ENCODE measurements around the gene GPSM1. TPM values are rescaled to one million over a fixed set of nuclear protein-coding genes. Genes with fewer than 3 reads are reported as not detected.

GPSM1 gene, protein sequence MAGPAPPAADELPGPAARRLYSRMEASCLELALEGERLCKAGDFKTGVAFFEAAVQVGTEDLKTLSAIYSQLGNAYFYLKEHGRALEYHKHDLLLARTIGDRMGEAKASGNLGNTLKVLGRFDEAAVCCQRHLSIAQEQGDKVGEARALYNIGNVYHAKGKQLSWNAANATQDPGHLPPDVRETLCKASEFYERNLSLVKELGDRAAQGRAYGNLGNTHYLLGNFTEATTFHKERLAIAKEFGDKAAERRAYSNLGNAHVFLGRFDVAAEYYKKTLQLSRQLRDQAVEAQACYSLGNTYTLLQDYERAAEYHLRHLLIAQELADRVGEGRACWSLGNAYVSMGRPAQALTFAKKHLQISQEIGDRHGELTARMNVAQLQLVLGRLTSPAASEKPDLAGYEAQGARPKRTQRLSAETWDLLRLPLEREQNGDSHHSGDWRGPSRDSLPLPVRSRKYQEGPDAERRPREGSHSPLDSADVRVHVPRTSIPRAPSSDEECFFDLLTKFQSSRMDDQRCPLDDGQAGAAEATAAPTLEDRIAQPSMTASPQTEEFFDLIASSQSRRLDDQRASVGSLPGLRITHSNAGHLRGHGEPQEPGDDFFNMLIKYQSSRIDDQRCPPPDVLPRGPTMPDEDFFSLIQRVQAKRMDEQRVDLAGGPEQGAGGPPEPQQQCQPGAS
- total RNA-seq, result 30.9 and 39.1 TPM in 2 replicates

GRCh38 chr9:136327304-136327974 is at the start of gene GPSM1:
GPSM1 (plus strand) TSS chr9:136327539; CDS start chr9:136327696, 157 bp downstream.
- peak; percentile 99 for DNase-seq (ENCODE audit: insufficient read length, low spot score, missing footprints)

DNA sequence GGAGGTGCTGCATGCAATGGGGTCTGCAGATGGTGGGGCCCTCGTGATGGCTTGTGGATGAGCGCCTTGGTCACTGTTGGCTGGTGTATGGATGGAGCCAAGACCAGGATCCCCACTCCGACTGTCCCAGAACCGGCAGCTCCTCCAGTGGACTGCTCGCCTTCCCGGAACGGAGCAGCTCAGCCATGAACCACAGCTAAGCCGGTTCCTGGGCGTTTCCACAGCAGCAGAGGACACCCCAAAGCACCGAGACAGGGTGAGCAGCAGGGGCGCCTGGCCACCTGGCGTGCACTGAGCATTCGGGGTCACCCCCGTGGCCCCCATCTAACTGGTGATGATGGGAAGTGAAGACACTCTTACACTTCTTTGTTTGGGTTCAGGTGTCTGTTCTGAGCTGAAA is 49.6 kb upstream of the GPSM1 start:
- no peaks in the 10 kb centered on the region for H3K4me1 ChIP-seq (ENCODE audit: insufficient read depth, low read length)
- no peaks in the 10 kb centered on the region for H3K79me2 ChIP-seq (ENCODE audit: insufficient read depth, low read length)
- no peaks in the 10 kb centered on the region for H3K36me3 ChIP-seq (ENCODE audit: insufficient read depth, low read length)
- TF ChIP-seq, protein P1, sequence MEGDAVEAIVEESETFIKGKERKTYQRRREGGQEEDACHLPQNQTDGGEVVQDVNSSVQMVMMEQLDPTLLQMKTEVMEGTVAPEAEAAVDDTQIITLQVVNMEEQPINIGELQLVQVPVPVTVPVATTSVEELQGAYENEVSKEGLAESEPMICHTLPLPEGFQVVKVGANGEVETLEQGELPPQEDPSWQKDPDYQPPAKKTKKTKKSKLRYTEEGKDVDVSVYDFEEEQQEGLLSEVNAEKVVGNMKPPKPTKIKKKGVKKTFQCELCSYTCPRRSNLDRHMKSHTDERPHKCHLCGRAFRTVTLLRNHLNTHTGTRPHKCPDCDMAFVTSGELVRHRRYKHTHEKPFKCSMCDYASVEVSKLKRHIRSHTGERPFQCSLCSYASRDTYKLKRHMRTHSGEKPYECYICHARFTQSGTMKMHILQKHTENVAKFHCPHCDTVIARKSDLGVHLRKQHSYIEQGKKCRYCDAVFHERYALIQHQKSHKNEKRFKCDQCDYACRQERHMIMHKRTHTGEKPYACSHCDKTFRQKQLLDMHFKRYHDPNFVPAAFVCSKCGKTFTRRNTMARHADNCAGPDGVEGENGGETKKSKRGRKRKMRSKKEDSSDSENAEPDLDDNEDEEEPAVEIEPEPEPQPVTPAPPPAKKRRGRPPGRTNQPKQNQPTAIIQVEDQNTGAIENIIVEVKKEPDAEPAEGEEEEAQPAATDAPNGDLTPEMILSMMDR (IDR thresholded peaks at IDR 0.05; ENCODE audit: extremely low read depth, low read depth, low read length), result no peak
- peaks cover 32% of the 10 kb centered on the region for H3K27me3 ChIP-seq (ENCODE audit: insufficient read depth, low read length)
- no peak for DNase-seq (ENCODE audit: insufficient read length, low spot score, missing footprints)
- no peak overlapping the region for H3K4me3 ChIP-seq (ENCODE audit: insufficient read depth, low read length)
- H3K27ac ChIP-seq (ENCODE audit: low read depth, low read length), result no peak overlapping the region
- H3K9me3 ChIP-seq (ENCODE audit: low read depth, low read length), result no peaks in the 10 kb centered on the region
- no peaks in the 10 kb centered on the region for H4K20me1 ChIP-seq (ENCODE audit: insufficient read depth, low read length)
- no peak overlapping the region for H3K4me2 ChIP-seq (ENCODE audit: insufficient read depth, low read length)
- H2AFZ ChIP-seq (ENCODE audit: low read length), result no peak overlapping the region

More at GRCh38 chr9:136327304-136327974, at the start of gene GPSM1:
- Histone ChIP-seq H3K36me3 (ENCODE audit: insufficient read depth, low read length) (peaks cover 9% of the 10 kb centered on the region), H4K20me1 (ENCODE audit: insufficient read depth, low read length) (peaks cover 39% of the 10 kb centered on the region), H3K4me1 (ENCODE audit: insufficient read depth, low read length) (peaks cover 29% of the 10 kb centered on the region), H2AFZ (ENCODE audit: low read length) (peak within 1 kb of the TSS; percentile 85), H3K4me2 (ENCODE audit: insufficient read depth, low read length) (peak within 1 kb of the TSS; percentile 96), H3K9me3 (ENCODE audit: low read depth, low read length) (no peaks in the 10 kb centered on the region), H3K4me3 (ENCODE audit: insufficient read depth, low read length) (peak within 1 kb of the TSS; percentile 91), H3K27me3 (ENCODE audit: insufficient read depth, low read length) (no peaks in the 10 kb centered on the region), H3K79me2 (ENCODE audit: insufficient read depth, low read length) (peaks cover 46% of the 10 kb centered on the region), H3K27ac (ENCODE audit: low read depth, low read length) (peak within 1 kb of the TSS; percentile 82)
- TF ChIP-seq, protein P1 (IDR thresholded peaks at IDR 0.05; ENCODE audit: extremely low read depth, low read depth, low read length), result no peak

- Histone ChIP-seq H3K9me3 (ENCODE audit: low read depth, low read length) (no peaks in the 10 kb centered on the region), H3K27me3 (ENCODE audit: insufficient read depth, low read length) (peaks cover 28% of the 10 kb centered on the region), H4K20me1 (ENCODE audit: insufficient read depth, low read length) (no peaks in the 10 kb centered on the region), H3K4me3 (ENCODE audit: insufficient read depth, low read length) (no peak overlapping the region), H3K27ac (ENCODE audit: low read depth, low read length) (no peak overlapping the region), H3K4me1 (ENCODE audit: insufficient read depth, low read length) (peaks cover 1% of the 10 kb centered on the region), H3K79me2 (ENCODE audit: insufficient read depth, low read length) (no peaks in the 10 kb centered on the region), H2AFZ (ENCODE audit: low read length) (no peak overlapping the region), H3K4me2 (ENCODE audit: insufficient read depth, low read length) (no peak overlapping the region), H3K36me3 (ENCODE audit: insufficient read depth, low read length) (no peaks in the 10 kb centered on the region)
- no peak for DNase-seq (ENCODE audit: insufficient read length, low spot score, missing footprints)
- TF ChIP-seq, protein P1 (IDR thresholded peaks at IDR 0.05; ENCODE audit: extremely low read depth, low read depth, low read length), result no peak
Measured at GRCh38 chr9:136278221-136278620, 49.1 kb upstream of the GPSM1 start.
